Loucy (cell line): ENCODE data around the gene GOLGA8G.
"Not testable (repeated sequence)": the region's sequence is repeated elsewhere in the genome, so short reads cannot be mapped to it uniquely, and the experiment has no call there.

Experiments used
- CTCF ChIP-seq: fragments of 200-600 bp; sonication (generic); conservative IDR thresholded peaks from 2 replicates; pipeline ENCODE4 v1.5.1; 2014; ENCODE audit warnings: mild to moderate bottlenecking, antibody characterized with exemption, low read length
- EZH2phosphoT487 ChIP-seq: fragments of 200-600 bp; IDR thresholded peaks from 2 replicates; pipeline ENCODE4 v1.6.1; 2018; ENCODE audit warnings: antibody characterized with exemption, mild to moderate bottlenecking, moderate library complexity, borderline replicate concordance

- not testable (repeated sequence) for TF ChIP-seq CTCF, EZH2phosphoT487
Measured at GRCh38 chr15:28553268-28553667, 20.5 kb upstream of the GOLGA8G start, which contains the start of gene GOLGA6L25.
